Endothelial cell of umbilical vein (primary cell): ENCODE data around the gene SUV39H2. TPM values are rescaled to one million over a fixed set of nuclear protein-coding genes. Genes with fewer than 3 reads are reported as not detected.

ENCODE experiments used
- BruUV-seq: library from RNA; stranded (reverse); fragments of 400-500 nt; replicated peaks from 2 replicates; lab custom pipeline; 2021; lab: Mats Ljungman, UMichigan
- CTCF ChIA-PET: fragments of 300-600, 350-600 bp; sonication (Branson Sonifier 250); formaldehyde crosslinking; loops from one replicate; lab custom pipeline; 2021; ENCODE audit warnings: antibody characterized with exemption, inconsistent platforms; lab: Charles Lee
- POLR2A ChIA-PET: fragments of 300-600, 350-600 bp; sonication (Branson Sonifier 250); formaldehyde crosslinking; loops from one replicate; lab custom pipeline; 2021; ENCODE audit warnings: antibody characterized with exemption, inconsistent platforms; lab: Charles Lee
- DNase-seq: peaks from one replicate; pipeline ENCODE4 v3.0.0-alpha.2; 2011; ENCODE audit warnings: low read depth, low spot score
- FAIRE-seq: peaks from 2 replicates; lab custom pipeline; 2011; peaks lifted over from hg19 to GRCh38; lab: Jason Lieb, UNC
- H2AFZ ChIP-seq: 2 replicates; pipeline ENCODE4 v1.6.0; 2012; ENCODE audit warnings: low read depth, low read length, control low read depth, inconsistent platforms
- H3K27ac ChIP-seq: 2 replicates; pipeline ENCODE4 v1.5.1; 2011; ENCODE audit warnings: low read depth, mild to moderate bottlenecking, control low read depth, low read length, moderate library complexity; ENCODE audit not compliant: insufficient read depth
- H3K27me3 ChIP-seq, 2 experiments: 2 replicates each; pipeline versions ENCODE4 v1.6.0 to v1.6.1; 2011; ENCODE audit warnings: low read length in 2 of 2, mixed read lengths in 1 of 2; ENCODE audit not compliant: control insufficient read depth in 2 of 2, insufficient read depth in 2 of 2
- H3K36me3 ChIP-seq, 2 experiments: 2 replicates in 1 of 2; 3 replicates in 1 of 2; pipeline ENCODE4 v1.5.1; 2011; ENCODE audit warnings: low read length in 2 of 2, mild to moderate bottlenecking in 1 of 2, moderate library complexity in 1 of 2; ENCODE audit not compliant: control insufficient read depth in 2 of 2, insufficient read depth in 2 of 2; ENCODE audit errors: extremely low read depth in 1 of 2
- H3K4me1 ChIP-seq: 3 replicates; pipeline ENCODE4 v1.5.1; 2011; ENCODE audit warnings: mild to moderate bottlenecking, low read length; ENCODE audit not compliant: control insufficient read depth, insufficient read depth; ENCODE audit errors: extremely low read depth
- H3K4me2 ChIP-seq: 2 replicates; pipeline ENCODE4 v1.6.1; 2011; ENCODE audit warnings: low read length, control low read depth, mixed read lengths; ENCODE audit not compliant: insufficient read depth
- H3K4me3 ChIP-seq, 3 experiments: fragments of 200-600 bp in 1 of 3; sonication (generic), shearing (Covaris generic) in 1 of 3; replicated peaks in 1 of 3; 2 replicates each; pipeline ENCODE4 v1.5.1; 2011 to 2016; ENCODE audit warnings: control low read depth in 3 of 3, low read length in 3 of 3, mild to moderate bottlenecking in 2 of 3, inconsistent platforms in 1 of 3, low read depth in 1 of 3, moderate library complexity in 1 of 3; ENCODE audit not compliant: insufficient read depth in 1 of 3
- H3K79me2 ChIP-seq: 2 replicates; pipeline ENCODE4 v1.6.0; 2012; ENCODE audit warnings: low read length, inconsistent platforms; ENCODE audit not compliant: control insufficient read depth, insufficient read depth
- H3K9ac ChIP-seq: replicated peaks from 2 replicates; pipeline ENCODE3; 2011; ENCODE audit warnings: low read length, control low read depth; ENCODE audit not compliant: insufficient read depth; ENCODE audit errors: extremely low read depth
- H3K9me1 ChIP-seq: replicated peaks from 3 replicates; pipeline ENCODE4 v1.6.0; 2011; ENCODE audit warnings: mild to moderate bottlenecking, low read length; ENCODE audit not compliant: control insufficient read depth, insufficient read depth; ENCODE audit errors: extremely low read depth
- H3K9me3 ChIP-seq: replicated peaks from 2 replicates; pipeline ENCODE4 v1.5.1; 2012; ENCODE audit warnings: low read length, inconsistent platforms; ENCODE audit not compliant: control insufficient read depth, insufficient read depth
- H4K20me1 ChIP-seq: replicated peaks from 2 replicates; pipeline ENCODE3; 2011; ENCODE audit warnings: mild to moderate bottlenecking, low read length; ENCODE audit not compliant: control insufficient read depth, insufficient read depth; ENCODE audit errors: extremely low read depth
- CTCF ChIP-seq, 2 donors: IDR thresholded peaks; 1 replicate in 1 of 2; 2 replicates in 1 of 2; pipeline ENCODE4 v1.5.1; 2011; ENCODE audit warnings: low read length in 2 of 2, mild to moderate bottlenecking in 2 of 2, moderate library complexity in 2 of 2, control low read depth in 1 of 2, inconsistent platforms in 1 of 2, low read depth in 1 of 2; ENCODE audit not compliant: insufficient read depth in 1 of 2; ENCODE audit errors: extremely low read depth in 1 of 2
- MYC ChIP-seq: IDR thresholded peaks from one replicate; pipeline ENCODE4 v1.6.1; 2011; ENCODE audit warnings: mild to moderate bottlenecking, low read depth, low read length
- dilution Hi-C: fragments of 300-500 bp; cut with MboI; formaldehyde crosslinking; loops from one replicate; pipeline ENCODE4 v1.15.0; 2019; ENCODE audit warnings: low sequenced_read_pairs; ENCODE audit not compliant: extremely low pct_ligation_motif_present
- intact Hi-C: fragments of 100-400 bp; cut with micrococcal nuclease; formaldehyde crosslinking; loops from one replicate; pipeline ENCODE4 v1.10.0; 2022
- polyA plus RNA-seq, 4 experiments: library from polyadenylated mRNA; depleted of rRNA in 3 of 4; stranded (reverse) in 3 of 4; unstranded in 1 of 4; fragments of >200 nt; gene quantifications; 2 replicates each; pipeline versions ENCODE4 v1.2.1 to v1.2.3, GENCODE V29; 2011 to 2012; ENCODE audit warnings: missing spikeins in 1 of 4
- total RNA-seq: library from RNA; stranded (reverse); gene quantifications from 2 replicates; pipeline ENCODE4 v1.2.3, GENCODE V29; 2021

The SUV39H2 gene
- total and polyA plus RNA-seq, 2 donors (not counting 3 experiments of a cell fraction or from before 2014, with no cell fraction given): 5.7 to 29.9 TPM

GRCh38 chr10:14889318-14889717 is 10.7 kb downstream of the SUV39H2 start:
- Histone ChIP-seq H3K9me3 (no peaks in the 10 kb centered on the region), H3K27me3 (no peaks in the 10 kb centered on the region), H3K4me2 (no peak overlapping the region), H4K20me1 (peaks cover 3% of the 10 kb centered on the region), H2AFZ (no peak overlapping the region), H3K4me1 (no peaks in the 10 kb centered on the region), H3K36me3 (peaks cover 0 to 5% of the 10 kb centered on the region in 2 experiments), H3K79me2 (peaks cover 85% of the 10 kb centered on the region), H3K9me1 (no peaks in the 10 kb centered on the region), H3K27ac (no peak overlapping the region), H3K9ac (no peak overlapping the region), H3K4me3 (no peak overlapping the region)
- peak in 1 of 2 donors; percentile 16 for TF ChIP-seq CTCF (IDR thresholded peaks at IDR 0.05; ENCODE audit: extremely low read depth in 1 of 2, insufficient read depth in 1 of 2, low read depth in 1 of 2, low read length in 2 of 2)
- no peak for TF ChIP-seq MYC
- intact Hi-C loops (no loop called here), dilution Hi-C loops (no loop called here)
- ChIA-PET POLR2A (no interaction called here), CTCF (interaction anchor here (1.4 to 1.8 kb wide), 4 partner anchors 8 to 14 kb away, joined by 5 to 7 read pairs (median 6); partner anchors contain the start of gene SUV39H2)
- DNase-seq (peak; percentile 4), FAIRE-seq (no peak)
- no TSS peak for BruUV-seq

GRCh38 chr10:14891151-14891550 is 12.5 kb downstream of the SUV39H2 start:
- BruUV-seq: no TSS peak
- dilution Hi-C loops (no loop called here), intact Hi-C loops (no loop called here)
- Histone ChIP-seq H3K4me1 (no peaks in the 10 kb centered on the region), H3K4me2 (no peak overlapping the region), H2AFZ (no peak overlapping the region), H3K27me3 (no peaks in the 10 kb centered on the region), H3K4me3 (no peak overlapping the region), H3K36me3 (peaks cover 0 to 2% of the 10 kb centered on the region in 2 experiments), H3K27ac (no peak overlapping the region), H3K9me1 (no peaks in the 10 kb centered on the region), H3K79me2 (peaks cover 78% of the 10 kb centered on the region), H4K20me1 (no peaks in the 10 kb centered on the region), H3K9ac (no peak overlapping the region), H3K9me3 (no peaks in the 10 kb centered on the region)
- no peak for TF ChIP-seq CTCF (IDR thresholded peaks at IDR 0.05; ENCODE audit: extremely low read depth in 1 of 2, insufficient read depth in 1 of 2, low read depth in 1 of 2, low read length in 2 of 2)
- FAIRE-seq (no peak), DNase-seq (no peak)
- ChIA-PET POLR2A (no interaction called here), CTCF (no interaction called here)
